WTC11 (cell line): ENCODE results near the gene RPL37. TPM values are rescaled to one million over a fixed set of nuclear protein-coding genes. Genes with fewer than 3 reads are reported as not detected.

Source experiments
- ATAC-seq: fragments of 200-7000 bp; cut with Tn5 transposase; 2 replicates; pipeline ENCODE4 v1.10.0; 2021; ENCODE audit warnings: mild to moderate bottlenecking, moderate library complexity
- CTCF ChIA-PET: fragments of 300-600 bp; sonication (Branson Sonifier 250); formaldehyde crosslinking; loops from one replicate; lab custom pipeline; 2021; ENCODE audit warnings: antibody characterized with exemption; lab: Charles Lee
- POLR2A ChIA-PET: fragments of 350-600 bp; sonication (Branson Sonifier 250); formaldehyde crosslinking; loops from one replicate; lab custom pipeline; 2021; ENCODE audit warnings: antibody characterized with exemption; lab: Charles Lee
- DNase-seq: peaks from one replicate; pipeline ENCODE4 v3.0.0; 2021; ENCODE audit warnings: low spot score
- H3K27ac Mint-ChIP-seq: 2 replicates; pipeline ENCODE4 v1.8.0; 2021; ENCODE audit warnings: mixed read lengths
- H3K27me3 Mint-ChIP-seq: 2 replicates; pipeline ENCODE4 v1.8.0; 2021; ENCODE audit warnings: low read depth, mild to moderate bottlenecking, moderate library complexity, mixed read lengths
- H3K36me3 Mint-ChIP-seq: 2 replicates; pipeline ENCODE4 v1.8.0; 2021; ENCODE audit warnings: mixed read lengths
- H3K4me1 Mint-ChIP-seq: 2 replicates; pipeline ENCODE4 v1.8.0; 2022; ENCODE audit warnings: mixed read lengths
- H3K4me3 Mint-ChIP-seq: 2 replicates; pipeline ENCODE4 v1.8.0; 2021; ENCODE audit warnings: mild to moderate bottlenecking, moderate library complexity, mixed read lengths
- H3K9me3 Mint-ChIP-seq: 2 replicates; pipeline ENCODE4 v1.8.0; 2021; ENCODE audit warnings: mixed read lengths
- AFF4 ChIP-seq: sonication (generic); formaldehyde crosslinking; IDR thresholded peaks from 2 replicates; pipeline ENCODE4 v1.8.1; 2023; ENCODE audit warnings: mild to moderate bottlenecking, missing genetic modification reagents, borderline replicate concordance
- CTCF ChIP-seq: fragments of 200-600 bp; IDR thresholded peaks from 2 replicates; pipeline ENCODE4 v1.8.0; 2022; ENCODE audit warnings: antibody characterized with exemption
- E2F4 ChIP-seq: sonication (generic); formaldehyde crosslinking; IDR thresholded peaks from 2 replicates; pipeline ENCODE4 v1.8.1; 2022; ENCODE audit warnings: low read depth, mild to moderate bottlenecking, moderate library complexity, missing genetic modification reagents, borderline replicate concordance
- FOXJ3 ChIP-seq: sonication (generic); formaldehyde crosslinking; IDR thresholded peaks from 2 replicates; pipeline ENCODE4 v1.9.0; 2021; ENCODE audit warnings: missing genetic modification reagents, mild to moderate bottlenecking, borderline replicate concordance
- GRHL2 ChIP-seq: fragments of 250-450 bp; sonication (Bioruptor Pico); IDR thresholded peaks from 2 replicates; pipeline ENCODE4 v1.8.0; 2022; ENCODE audit warnings: mild to moderate bottlenecking, moderate library complexity; ENCODE audit not compliant: insufficient replicate concordance, severe bottlenecking
- IRF2 ChIP-seq: sonication (generic); formaldehyde crosslinking; IDR thresholded peaks from 2 replicates; pipeline ENCODE4 v1.8.0; 2022; ENCODE audit warnings: low read depth, missing genetic modification reagents, borderline replicate concordance
- JAZF1 ChIP-seq: fragments of 250-450 bp; sonication (Bioruptor Pico); IDR thresholded peaks from 2 replicates; pipeline ENCODE4 v1.9.0; 2021; ENCODE audit warnings: moderate library complexity, mild to moderate bottlenecking, inconsistent platforms
- NFATC4 ChIP-seq: fragments of 250-450 bp; sonication (Bioruptor Pico); IDR thresholded peaks from 2 replicates; pipeline ENCODE4 v1.9.0; 2021; ENCODE audit warnings: mild to moderate bottlenecking
- NR3C1 ChIP-seq: sonication (generic); formaldehyde crosslinking; conservative IDR thresholded peaks from 2 replicates; pipeline ENCODE4 v1.8.1; 2023; ENCODE audit warnings: low read depth, mild to moderate bottlenecking, missing genetic modification reagents
- RELA ChIP-seq: sonication (generic); formaldehyde crosslinking; IDR thresholded peaks from 2 replicates; pipeline ENCODE4 v1.8.1; 2022; ENCODE audit warnings: missing genetic modification reagents, mild to moderate bottlenecking, borderline replicate concordance
- SMAD3 ChIP-seq: sonication (generic); formaldehyde crosslinking; IDR thresholded peaks from 2 replicates; pipeline ENCODE4 v1.8.0; 2022; ENCODE audit warnings: missing genetic modification reagents, mild to moderate bottlenecking, borderline replicate concordance
- total RNA-seq: library from RNA; stranded (reverse); gene quantifications from 3 replicates; pipeline ENCODE4 v1.2.3, GENCODE V29; 2021
- TF ChIP-seq, protein P1 (sequence below): sonication (generic); formaldehyde crosslinking; IDR thresholded peaks from 2 replicates; pipeline ENCODE4 v1.8.0; 2022; ENCODE audit warnings: missing genetic modification reagents
- TF ChIP-seq, protein P2 (sequence below): sonication (generic); formaldehyde crosslinking; IDR thresholded peaks from 2 replicates; pipeline ENCODE4 v1.8.1; 2022; ENCODE audit warnings: missing genetic modification reagents, borderline replicate concordance
- TF ChIP-seq, protein P3 (sequence below): sonication (generic); formaldehyde crosslinking; IDR thresholded peaks from 2 replicates; pipeline ENCODE4 v1.8.1; 2023; ENCODE audit warnings: mild to moderate bottlenecking, missing genetic modification reagents

RPL37 gene
- total RNA-seq, 1 experiment from 2014 or later, result 1,405 TPM

DNA sequence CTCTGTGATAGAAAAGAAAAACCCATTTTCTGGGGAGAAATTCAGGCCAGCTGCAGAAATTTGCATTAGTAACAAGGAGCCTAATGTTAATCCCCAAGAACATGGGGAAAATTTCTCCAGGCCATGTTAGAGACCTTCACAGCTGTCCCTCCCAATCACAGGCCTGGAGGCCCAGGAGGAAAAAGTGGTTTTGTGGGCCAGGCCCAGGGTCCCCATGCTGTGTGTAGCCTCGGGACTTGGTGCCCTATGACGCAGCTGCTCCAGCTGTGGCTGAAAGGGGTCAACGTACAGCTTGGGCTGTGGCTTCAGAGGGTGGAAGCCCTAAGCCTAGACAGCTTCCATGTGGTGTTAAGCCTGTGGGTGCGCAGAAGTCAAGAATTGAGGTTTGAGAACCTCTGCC lies 47.3 kb upstream of the RPL37 start:
- no peak for ATAC-seq
- Mint-ChIP-seq H3K9me3 (peaks cover 29% of the 10 kb centered on the region), H3K27me3 (peaks cover 4% of the 10 kb centered on the region; the same call in 1 of the 2 replicates)
- POLR2A ChIA-PET, result no interaction called here
- TF ChIP-seq NR3C1 (CRISPR knock-in tag), result no peak
- TF ChIP-seq, protein P1, sequence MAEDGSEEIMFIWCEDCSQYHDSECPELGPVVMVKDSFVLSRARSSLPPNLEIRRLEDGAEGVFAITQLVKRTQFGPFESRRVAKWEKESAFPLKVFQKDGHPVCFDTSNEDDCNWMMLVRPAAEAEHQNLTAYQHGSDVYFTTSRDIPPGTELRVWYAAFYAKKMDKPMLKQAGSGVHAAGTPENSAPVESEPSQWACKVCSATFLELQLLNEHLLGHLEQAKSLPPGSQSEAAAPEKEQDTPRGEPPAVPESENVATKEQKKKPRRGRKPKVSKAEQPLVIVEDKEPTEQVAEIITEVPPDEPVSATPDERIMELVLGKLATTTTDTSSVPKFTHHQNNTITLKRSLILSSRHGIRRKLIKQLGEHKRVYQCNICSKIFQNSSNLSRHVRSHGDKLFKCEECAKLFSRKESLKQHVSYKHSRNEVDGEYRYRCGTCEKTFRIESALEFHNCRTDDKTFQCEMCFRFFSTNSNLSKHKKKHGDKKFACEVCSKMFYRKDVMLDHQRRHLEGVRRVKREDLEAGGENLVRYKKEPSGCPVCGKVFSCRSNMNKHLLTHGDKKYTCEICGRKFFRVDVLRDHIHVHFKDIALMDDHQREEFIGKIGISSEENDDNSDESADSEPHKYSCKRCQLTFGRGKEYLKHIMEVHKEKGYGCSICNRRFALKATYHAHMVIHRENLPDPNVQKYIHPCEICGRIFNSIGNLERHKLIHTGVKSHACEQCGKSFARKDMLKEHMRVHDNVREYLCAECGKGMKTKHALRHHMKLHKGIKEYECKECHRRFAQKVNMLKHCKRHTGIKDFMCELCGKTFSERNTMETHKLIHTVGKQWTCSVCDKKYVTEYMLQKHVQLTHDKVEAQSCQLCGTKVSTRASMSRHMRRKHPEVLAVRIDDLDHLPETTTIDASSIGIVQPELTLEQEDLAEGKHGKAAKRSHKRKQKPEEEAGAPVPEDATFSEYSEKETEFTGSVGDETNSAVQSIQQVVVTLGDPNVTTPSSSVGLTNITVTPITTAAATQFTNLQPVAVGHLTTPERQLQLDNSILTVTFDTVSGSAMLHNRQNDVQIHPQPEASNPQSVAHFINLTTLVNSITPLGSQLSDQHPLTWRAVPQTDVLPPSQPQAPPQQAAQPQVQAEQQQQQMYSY (CRISPR knock-in tag), result no peak
- no peak for TF ChIP-seq JAZF1 (CRISPR knock-in tag)
- no peak for TF ChIP-seq RELA (CRISPR knock-in tag)
- no peak for TF ChIP-seq IRF2 (CRISPR knock-in tag)
- TF ChIP-seq SMAD3, result no peak
- no peak for TF ChIP-seq CTCF
- TF ChIP-seq GRHL2, result no peak
- TF ChIP-seq AFF4 (CRISPR knock-in tag), result no peak
- no peak for TF ChIP-seq NFATC4
- TF ChIP-seq, protein P2, sequence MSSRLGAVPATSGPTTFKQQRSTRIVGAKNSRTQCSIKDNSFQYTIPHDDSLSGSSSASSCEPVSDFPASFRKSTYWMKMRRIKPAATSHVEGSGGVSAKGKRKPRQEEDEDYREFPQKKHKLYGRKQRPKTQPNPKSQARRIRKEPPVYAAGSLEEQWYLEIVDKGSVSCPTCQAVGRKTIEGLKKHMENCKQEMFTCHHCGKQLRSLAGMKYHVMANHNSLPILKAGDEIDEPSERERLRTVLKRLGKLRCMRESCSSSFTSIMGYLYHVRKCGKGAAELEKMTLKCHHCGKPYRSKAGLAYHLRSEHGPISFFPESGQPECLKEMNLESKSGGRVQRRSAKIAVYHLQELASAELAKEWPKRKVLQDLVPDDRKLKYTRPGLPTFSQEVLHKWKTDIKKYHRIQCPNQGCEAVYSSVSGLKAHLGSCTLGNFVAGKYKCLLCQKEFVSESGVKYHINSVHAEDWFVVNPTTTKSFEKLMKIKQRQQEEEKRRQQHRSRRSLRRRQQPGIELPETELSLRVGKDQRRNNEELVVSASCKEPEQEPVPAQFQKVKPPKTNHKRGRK (CRISPR knock-in tag), result no peak
- TF ChIP-seq FOXJ3 (CRISPR knock-in tag), result no peak
- no peak for TF ChIP-seq E2F4 (CRISPR knock-in tag)
- TF ChIP-seq, protein P3, sequence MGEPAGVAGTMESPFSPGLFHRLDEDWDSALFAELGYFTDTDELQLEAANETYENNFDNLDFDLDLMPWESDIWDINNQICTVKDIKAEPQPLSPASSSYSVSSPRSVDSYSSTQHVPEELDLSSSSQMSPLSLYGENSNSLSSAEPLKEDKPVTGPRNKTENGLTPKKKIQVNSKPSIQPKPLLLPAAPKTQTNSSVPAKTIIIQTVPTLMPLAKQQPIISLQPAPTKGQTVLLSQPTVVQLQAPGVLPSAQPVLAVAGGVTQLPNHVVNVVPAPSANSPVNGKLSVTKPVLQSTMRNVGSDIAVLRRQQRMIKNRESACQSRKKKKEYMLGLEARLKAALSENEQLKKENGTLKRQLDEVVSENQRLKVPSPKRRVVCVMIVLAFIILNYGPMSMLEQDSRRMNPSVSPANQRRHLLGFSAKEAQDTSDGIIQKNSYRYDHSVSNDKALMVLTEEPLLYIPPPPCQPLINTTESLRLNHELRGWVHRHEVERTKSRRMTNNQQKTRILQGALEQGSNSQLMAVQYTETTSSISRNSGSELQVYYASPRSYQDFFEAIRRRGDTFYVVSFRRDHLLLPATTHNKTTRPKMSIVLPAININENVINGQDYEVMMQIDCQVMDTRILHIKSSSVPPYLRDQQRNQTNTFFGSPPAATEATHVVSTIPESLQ (CRISPR knock-in tag), result no peak
- TF ChIP-seq, all 79 proteins: peak for 0
- Mint-ChIP-seq H3K4me1 (no peaks in the 10 kb centered on the region), H3K36me3 (peaks cover 18% of the 10 kb centered on the region), H3K27ac (no peak overlapping the region), H3K4me3 (no peak overlapping the region)
- CTCF ChIA-PET, result no interaction called here
- DNase-seq, result no peak
